ENCODE measurements around the gene C22orf23.

GRCh38 chr22:37910890-37911672 is 42.3 kb downstream of the C22orf23 start:
- no peak for TF ChIP-seq ZNF639 (tag by site-specific recombination; IDR thresholded peaks at IDR 0.05)
- no peak for TF ChIP-seq CTCF (tag by site-specific recombination; IDR thresholded peaks at IDR 0.05)
- TF ChIP-seq ZSCAN5A (tag by site-specific recombination; IDR thresholded peaks at IDR 0.05), result no peak
- TF ChIP-seq TSHZ1 (tag by site-specific recombination; IDR thresholded peaks at IDR 0.05; ENCODE audit: borderline replicate concordance), result no peak
- no peak for TF ChIP-seq ZNF549 (tag by site-specific recombination; IDR thresholded peaks at IDR 0.05)
- no peak for TF ChIP-seq PBX3 (CRISPR knock-in tag; IDR thresholded peaks at IDR 0.05)
- no peak for TF ChIP-seq ZNF274 (IDR thresholded peaks at IDR 0.05; ENCODE audit: low read length)
- no peak for TF ChIP-seq ZNF274 (tag by site-specific recombination; IDR thresholded peaks at IDR 0.05; ENCODE audit: borderline replicate concordance)
- no peak for TF ChIP-seq KLF16 (tag by site-specific recombination; IDR thresholded peaks at IDR 0.05)
- no peak for TF ChIP-seq TCF7L2 (IDR thresholded peaks at IDR 0.05; ENCODE audit: borderline replicate concordance, low read depth, low read length)
